OCI-LY7 (cell line): ENCODE measurements around the gene STKLD1. TPM values are rescaled to one million over a fixed set of nuclear protein-coding genes. Genes with fewer than 3 reads are reported as not detected.
A peak's percentile ranks its signal among the peaks of the same experiment; 100 is the strongest.

Source experiments
- BruUV-seq: library from RNA; stranded (reverse); fragments of 400-500 nt; replicated peaks from 2 replicates; lab custom pipeline; 2021; lab: Mats Ljungman, UMichigan
- CTCF ChIA-PET: fragments of 300-600 bp; sonication (Branson Sonifier 250); formaldehyde crosslinking; loops from one replicate; lab custom pipeline; 2022; ENCODE audit warnings: antibody characterized with exemption; ENCODE audit not compliant: unreplicated experiment; lab: Charles Lee
- POLR2A ChIA-PET: fragments of 300-600 bp; sonication (Branson Sonifier 250); formaldehyde crosslinking; loops from one replicate; lab custom pipeline; 2022; ENCODE audit warnings: antibody characterized with exemption; lab: Charles Lee
- DNase-seq: peaks from one replicate; pipeline ENCODE4 v3.0.0-alpha.2; 2015; ENCODE audit warnings: low spot score
- H2AFZ ChIP-seq: fragments of 200-600 bp; sonication (generic), shearing (Covaris generic); 2 replicates; pipeline ENCODE4 v1.6.1; 2014; ENCODE audit warnings: mild to moderate bottlenecking, antibody characterized with exemption, low read length, moderate library complexity
- H3K27ac ChIP-seq: fragments of 200-600 bp; sonication (generic); 2 replicates; pipeline ENCODE4 v1.5.1; 2014; ENCODE audit warnings: mixed run types, low read depth, mild to moderate bottlenecking, moderate library complexity, low read length, inconsistent platforms; ENCODE audit not compliant: poor library complexity, severe bottlenecking
- H3K36me3 ChIP-seq: fragments of 200-600 bp; sonication (generic); 2 replicates; pipeline ENCODE4 v1.6.1; 2014; ENCODE audit warnings: mild to moderate bottlenecking, antibody characterized with exemption, low read length, moderate library complexity, mixed read lengths; ENCODE audit not compliant: insufficient read depth
- H3K4me1 ChIP-seq: fragments of 200-600 bp; sonication (generic); 2 replicates; pipeline ENCODE4 v1.5.1; 2014; ENCODE audit warnings: mild to moderate bottlenecking, low read length; ENCODE audit not compliant: insufficient read depth, poor library complexity, severe bottlenecking
- H3K4me2 ChIP-seq: fragments of 200-600 bp; sonication (generic); 2 replicates; pipeline ENCODE4 v1.6.1; 2014; ENCODE audit warnings: mild to moderate bottlenecking, low read length
- H3K4me3 ChIP-seq: fragments of 200-600 bp; sonication (generic); 2 replicates; pipeline ENCODE4 v1.5.1; 2014; ENCODE audit warnings: mild to moderate bottlenecking, low read depth, low read length; ENCODE audit not compliant: poor library complexity, severe bottlenecking
- H3K79me2 ChIP-seq: fragments of 200-600 bp; sonication (generic); 2 replicates; pipeline ENCODE4 v1.6.1; 2016; ENCODE audit warnings: low read depth, mild to moderate bottlenecking, low read length, moderate library complexity, mixed read lengths; ENCODE audit not compliant: insufficient read depth
- H3K9me2 ChIP-seq: fragments of 200-600 bp; sonication (generic); 2 replicates; pipeline ENCODE4 v1.6.1; 2016; ENCODE audit warnings: mild to moderate bottlenecking, low read length, mixed read lengths; ENCODE audit not compliant: insufficient read depth
- H3K9me3 ChIP-seq: fragments of 200-600 bp; sonication (generic); 2 replicates; pipeline ENCODE4 v1.6.1; 2014; ENCODE audit warnings: mild to moderate bottlenecking, mixed run types, low read length, mixed read lengths
- H4K20me1 ChIP-seq: fragments of 200-600 bp; sonication (generic); 2 replicates; pipeline ENCODE4 v1.6.1; 2014; ENCODE audit warnings: mild to moderate bottlenecking, antibody characterized with exemption, low read length, moderate library complexity, mixed read lengths; ENCODE audit not compliant: insufficient read depth
- EZH2phosphoT487 ChIP-seq: fragments of 200-600 bp; sonication (generic); IDR thresholded peaks from 2 replicates; pipeline ENCODE4 v1.6.1; 2018; ENCODE audit warnings: low read depth, borderline replicate concordance, mild to moderate bottlenecking, mixed run types, antibody characterized with exemption, low read length, moderate library complexity, mixed read lengths
- intact Hi-C: fragments of 100-400 bp; cut with micrococcal nuclease; formaldehyde crosslinking; loops from one replicate; pipeline ENCODE4 v1.10.0; 2022; ENCODE audit not compliant: unreplicated experiment
- total RNA-seq, 2 experiments: library from RNA; depleted of rRNA in 1 of 2; stranded (reverse); fragments of >200 nt in 1 of 2; shearing (Covaris generic) in 1 of 2; gene quantifications; 2 replicates each; pipeline ENCODE4 v1.2.3, GENCODE V29; 2014 to 2022
- TF ChIP-seq, protein P1 (sequence below): fragments of 200-600 bp; sonication (generic); conservative IDR thresholded peaks from 2 replicates; pipeline ENCODE4 v1.5.1; 2014; ENCODE audit warnings: mild to moderate bottlenecking, antibody characterized with exemption, low read length, moderate library complexity, mixed read lengths

The STKLD1 gene
- total RNA-seq, 2 experiments from 2014 or later, result 1.4 to 1.7 TPM

DNA sequence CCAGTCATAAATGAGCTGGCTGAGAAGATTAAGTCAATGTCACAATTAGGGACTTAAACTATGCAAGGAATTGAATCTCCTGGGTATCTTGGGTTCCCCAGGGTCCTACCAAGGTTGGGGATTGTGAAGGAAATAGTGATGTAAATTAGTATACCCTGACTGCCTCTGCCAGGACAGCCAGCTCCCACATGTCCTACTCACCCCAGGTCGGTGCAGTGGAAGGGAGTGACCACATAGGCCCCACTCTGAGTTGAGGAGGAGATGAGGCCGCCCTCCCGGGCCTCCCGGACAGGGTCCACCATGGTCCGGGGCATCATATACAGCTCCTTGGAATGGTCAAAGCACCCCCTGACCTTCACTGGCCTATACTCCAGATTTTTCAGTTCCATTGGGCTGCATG is 22.6 kb upstream of the STKLD1 start:
- Histone ChIP-seq H3K4me2 (peak overlapping the region; percentile 18; the same call in 1 of the 2 replicates), H3K9me3 (no peaks in the 10 kb centered on the region), H4K20me1 (peaks cover 17% of the 10 kb centered on the region), H3K36me3 (peaks cover 62% of the 10 kb centered on the region), H3K27ac (peak overlapping the region; percentile 37), H2AFZ (no peak overlapping the region), H3K9me2 (no peaks in the 10 kb centered on the region), H3K4me3 (no peak overlapping the region), H3K79me2 (peaks cover 29% of the 10 kb centered on the region), H3K4me1 (peaks cover 56% of the 10 kb centered on the region)
- no peak for TF ChIP-seq EZH2phosphoT487
- TF ChIP-seq, protein P1, sequence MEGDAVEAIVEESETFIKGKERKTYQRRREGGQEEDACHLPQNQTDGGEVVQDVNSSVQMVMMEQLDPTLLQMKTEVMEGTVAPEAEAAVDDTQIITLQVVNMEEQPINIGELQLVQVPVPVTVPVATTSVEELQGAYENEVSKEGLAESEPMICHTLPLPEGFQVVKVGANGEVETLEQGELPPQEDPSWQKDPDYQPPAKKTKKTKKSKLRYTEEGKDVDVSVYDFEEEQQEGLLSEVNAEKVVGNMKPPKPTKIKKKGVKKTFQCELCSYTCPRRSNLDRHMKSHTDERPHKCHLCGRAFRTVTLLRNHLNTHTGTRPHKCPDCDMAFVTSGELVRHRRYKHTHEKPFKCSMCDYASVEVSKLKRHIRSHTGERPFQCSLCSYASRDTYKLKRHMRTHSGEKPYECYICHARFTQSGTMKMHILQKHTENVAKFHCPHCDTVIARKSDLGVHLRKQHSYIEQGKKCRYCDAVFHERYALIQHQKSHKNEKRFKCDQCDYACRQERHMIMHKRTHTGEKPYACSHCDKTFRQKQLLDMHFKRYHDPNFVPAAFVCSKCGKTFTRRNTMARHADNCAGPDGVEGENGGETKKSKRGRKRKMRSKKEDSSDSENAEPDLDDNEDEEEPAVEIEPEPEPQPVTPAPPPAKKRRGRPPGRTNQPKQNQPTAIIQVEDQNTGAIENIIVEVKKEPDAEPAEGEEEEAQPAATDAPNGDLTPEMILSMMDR, result no peak
- intact Hi-C loops, result loop anchor here (5.0 kb wide), 1 partner anchor 124 kb away; the partner anchor contains the start of gene SLC2A6
- no TSS peak for BruUV-seq
- ChIA-PET CTCF (no interaction called here), POLR2A (interaction anchor here (1.9 kb wide), 1 partner anchor 21 kb away, joined by 4 read pairs; no protein-coding TSS in a partner anchor)
- no peak for DNase-seq

DNA sequence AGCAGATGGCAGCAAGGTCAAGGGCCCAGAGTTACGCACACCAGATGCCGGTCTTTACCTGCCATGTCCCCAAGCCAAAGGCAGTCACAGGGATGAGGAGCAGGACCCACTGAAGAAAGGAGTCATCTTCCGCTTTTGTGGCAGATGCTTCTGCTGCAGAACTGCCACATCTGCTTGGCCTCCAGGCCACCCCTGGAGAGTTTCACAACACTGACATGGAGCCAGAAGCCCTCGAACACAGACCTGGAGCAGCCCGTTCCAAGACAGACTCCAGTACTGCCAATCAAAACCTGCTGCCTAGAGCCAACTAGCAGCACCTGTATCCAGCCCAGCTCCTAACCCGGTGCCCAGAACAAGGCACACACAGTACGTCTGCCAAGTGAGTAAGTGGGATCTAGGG is 21.4 kb upstream of the STKLD1 start:
- DNase-seq, result no peak
- no peak for TF ChIP-seq EZH2phosphoT487
- TF ChIP-seq, protein P1, result no peak
- peak overlapping the region; percentile 80 for H3K4me2 ChIP-seq
- no TSS peak for BruUV-seq
- H3K79me2 ChIP-seq, result peaks cover 17% of the 10 kb centered on the region; the same call in 1 of the 2 replicates
- ChIA-PET CTCF (no interaction called here), POLR2A (interaction anchor here (1.2 to 1.9 kb wide), 3 partner anchors 14 to 106 kb away, joined by 3 to 6 read pairs (median 4); no protein-coding TSS in a partner anchor)
- intact Hi-C loops, result loop anchor here (5.0 kb wide), 2 partner anchors 108 to 123 kb away; partner anchors contain the start of gene SLC2A6
- H3K4me1 ChIP-seq, result peaks cover 49% of the 10 kb centered on the region
- peaks cover 59% of the 10 kb centered on the region for H3K36me3 ChIP-seq
- H3K4me3 ChIP-seq, result peak overlapping the region; percentile 78
- H2AFZ ChIP-seq, result no peak overlapping the region
- peaks cover 5% of the 10 kb centered on the region; the same call in 1 of the 2 replicates for H4K20me1 ChIP-seq
- H3K9me3 ChIP-seq, result no peaks in the 10 kb centered on the region
- no peak overlapping the region for H3K27ac ChIP-seq
- H3K9me2 ChIP-seq, result no peaks in the 10 kb centered on the region

DNA sequence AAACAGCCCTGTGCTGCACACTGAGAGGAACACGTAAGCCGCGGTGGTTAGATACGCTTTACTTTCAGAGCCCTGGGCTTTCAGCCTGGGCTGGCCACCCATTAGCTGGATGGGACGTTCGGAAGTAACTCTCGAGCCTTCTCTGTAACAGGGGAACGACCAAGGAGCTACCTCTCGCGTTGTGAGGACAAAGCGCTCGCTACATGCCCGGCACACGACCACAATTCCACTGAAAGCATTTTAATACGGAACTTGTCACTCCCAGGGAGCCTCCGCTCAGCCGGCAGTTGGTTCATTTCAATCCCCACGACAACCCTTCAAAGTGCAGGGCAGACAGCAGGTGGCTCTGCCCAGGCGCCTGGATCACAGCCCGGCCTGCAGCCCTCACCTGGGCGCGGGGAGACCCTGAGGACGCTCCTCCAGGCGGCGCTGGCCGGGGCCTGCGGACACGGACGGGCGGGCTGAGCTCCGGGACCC is 20.2 kb upstream of the STKLD1 start:
- CTCF ChIA-PET, result no interaction called here
- POLR2A ChIA-PET, result interaction anchor here (0.7 to 1.4 kb wide), 3 partner anchors 16 to 696 kb away, joined by 3 to 6 read pairs (median 3); no protein-coding TSS in a partner anchor
- DNase-seq, result peak; percentile 62
- Histone ChIP-seq H3K4me2 (peak overlapping the region; percentile 80), H4K20me1 (no peaks in the 10 kb centered on the region), H3K27ac (peak overlapping the region; percentile 52), H3K79me2 (peaks cover 8% of the 10 kb centered on the region; the same call in 1 of the 2 replicates), H3K9me3 (no peaks in the 10 kb centered on the region), H2AFZ (no peak overlapping the region), H3K4me1 (peaks cover 38% of the 10 kb centered on the region), H3K4me3 (peak overlapping the region; percentile 78), H3K36me3 (peaks cover 59% of the 10 kb centered on the region), H3K9me2 (no peaks in the 10 kb centered on the region)
- TSS peak; percentile 51 for BruUV-seq
- intact Hi-C loops, result loop anchor here (1.0 to 5.0 kb wide), 2 partner anchors 20 to 106 kb away; partner anchors contain the start of genes STKLD1 and SURF4
- TF ChIP-seq, protein P1, result 0 out of 2 replicates have a peak, but pooled peaks have one; percentile 22
- no peak for TF ChIP-seq EZH2phosphoT487
